Transverse colon (tissue), 4 donors: ENCODE measurements around the gene FN3K. TPM values are rescaled to one million over a fixed set of nuclear protein-coding genes. Genes with fewer than 3 reads are reported as not detected.
A peak's percentile ranks its signal among the peaks of the same experiment; 100 is the strongest.

Source experiments
- DNase-seq: peaks from one replicate; pipeline ENCODE4 v3.0.0-alpha.2; 2019
- H3K27ac ChIP-seq, 4 donors: fragments of 200-600 bp; sonication (generic); 2 replicates each; pipeline ENCODE4 v1.5.1; 2016 to 2018; ENCODE audit warnings: inconsistent platforms in 4 of 4
- H3K27me3 ChIP-seq: fragments of 200-600 bp; sonication (generic); 2 replicates; pipeline ENCODE4 v1.5.1; 2017; ENCODE audit warnings: inconsistent platforms
- H3K36me3 ChIP-seq, 4 donors: fragments of 200-600 bp; sonication (generic); 2 replicates each; pipeline ENCODE4 v1.5.1; 2017 to 2019; ENCODE audit warnings: inconsistent platforms in 4 of 4
- H3K4me1 ChIP-seq, 4 donors: fragments of 200-600 bp; sonication (generic); 2 replicates each; pipeline ENCODE4 v1.5.1; 2017 to 2020; ENCODE audit warnings: inconsistent platforms in 4 of 4
- H3K4me3 ChIP-seq, 4 donors: fragments of 200-600 bp; sonication (generic); 1 replicate in 1 of 4; 2 replicates in 3 of 4; pipeline versions ENCODE4 v1.5.1 to v1.6.1; 2017 to 2019; ENCODE audit warnings: inconsistent platforms in 4 of 4
- H3K9me3 ChIP-seq, 2 donors: fragments of 200-600 bp; sonication (generic); 2 replicates each; pipeline ENCODE4 v1.5.1; 2017 to 2019; ENCODE audit warnings: inconsistent platforms in 2 of 2
- EP300 ChIP-seq: sonication (generic); formaldehyde crosslinking; IDR thresholded peaks from one replicate; pipeline ENCODE4 v1.6.1; 2017; ENCODE audit warnings: antibody characterized with exemption, low read depth
- POLR2A ChIP-seq: fragments of 450-650 bp; IDR thresholded peaks from one replicate; pipeline ENCODE4 v1.6.1; 2016; ENCODE audit warnings: antibody characterized with exemption, mild to moderate bottlenecking, moderate library complexity
- POLR2AphosphoS5 ChIP-seq, 3 donors: sonication (generic); formaldehyde crosslinking; IDR thresholded peaks; one replicate each; pipeline ENCODE4 v1.6.1; 2016; ENCODE audit warnings: antibody characterized with exemption in 3 of 3
- WGBS, 2 donors: methylation state at CpG; one replicate each; pipeline ENCODE4 v1.1.5; 2018; ENCODE audit warnings: low coverage in 1 of 2; 5-methylcytosine and 5-hydroxymethylcytosine counted together
- in situ Hi-C, 4 donors: fragments of 200-750 bp; cut with MboI; loops; one replicate each; pipeline versions ENCODE4 v1.15.0 to v1.15.1; 2017; ENCODE audit warnings: low sequenced_read_pairs in 3 of 4, low pct_ligation_motif_present in 1 of 4, low pct_unique_long_range_greater_than_20kb in 1 of 4
- intact Hi-C: fragments of 100-400 bp; cut with DNase I; formaldehyde crosslinking; loops from one replicate; pipeline ENCODE4 v1.15.1; 2023; ENCODE audit warnings: low total_unique reads
- total RNA-seq, 4 donors: library from RNA; depleted of rRNA; stranded (reverse); fragments of >200 nt; gene quantifications; one replicate each; pipeline ENCODE4 v1.1.0, GENCODE V29; 2016
- TF ChIP-seq, protein P1 (sequence below), 5 experiments: fragments of 200-600 bp in 3 of 5; fragments of 450-650 bp in 2 of 5; sonication (generic) in 3 of 5; IDR thresholded peaks; 1 replicate in 2 of 5; 2 replicates in 3 of 5; pipeline ENCODE4 v1.5.1; 2016 to 2017; ENCODE audit warnings: antibody characterized with exemption in 5 of 5, inconsistent platforms in 3 of 5, mild to moderate bottlenecking in 2 of 5, moderate library complexity in 1 of 5

The FN3K gene
- total RNA-seq, 4 donors from 2014 or later, result 11.2 to 33.0 (median 26.2) TPM

DNA sequence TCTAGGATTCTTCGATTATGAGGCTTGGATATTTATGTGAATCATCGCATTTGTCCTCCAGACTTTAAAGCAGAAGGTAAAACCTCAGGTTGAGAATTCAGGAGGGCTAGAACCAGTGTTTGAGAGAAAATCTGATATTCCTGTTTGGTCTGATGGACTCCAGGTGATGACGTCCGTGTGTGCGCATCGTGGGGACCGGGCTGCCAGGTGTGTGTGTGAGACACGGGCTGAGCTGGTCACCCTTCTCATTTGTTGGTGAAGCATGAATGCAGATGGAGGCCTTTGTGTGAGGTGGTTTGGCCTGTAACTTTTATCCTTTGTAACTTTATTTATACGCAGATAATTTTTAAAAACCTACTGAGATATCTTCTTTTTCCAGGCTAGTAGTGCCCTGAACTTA is 61.6 kb downstream of the FN3K start:
- in situ Hi-C loops (no loop called here), intact Hi-C loops (no loop called here)
- WGBS, 2 donors, result 93 to 94% methylated on average over 3 to 9 of the region's 9 CpGs

DNA sequence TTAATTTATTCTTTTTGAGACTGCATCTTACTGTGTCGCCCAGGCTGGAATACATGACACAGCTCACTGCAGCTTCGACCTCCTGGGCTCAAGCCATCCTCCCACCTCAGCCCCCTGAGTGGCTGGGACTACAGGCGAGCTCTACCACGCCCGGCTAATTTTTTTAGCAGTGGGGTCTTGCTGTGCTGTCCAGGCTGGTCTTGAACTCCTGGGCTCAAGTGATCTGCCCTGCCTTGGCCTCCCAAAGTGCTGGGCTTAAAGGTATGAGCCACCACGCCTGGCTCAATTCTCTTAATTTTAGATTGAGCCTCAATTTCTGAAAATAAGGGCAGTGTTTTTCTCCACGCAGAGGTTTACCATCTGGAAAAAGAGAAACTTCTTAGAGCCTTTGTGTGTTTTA is 63.3 kb downstream of the FN3K start:
- H3K4me1 ChIP-seq, result peaks cover 6 to 22% (median 7%) of the 10 kb centered on the region in 4 donors
- 97 to 100% methylated on average over 1 to 7 of the region's 7 CpGs for WGBS, 2 donors
- no peak overlapping the region for H3K4me3 ChIP-seq
- H3K9me3 ChIP-seq, result no peaks in the 10 kb centered on the region
- H3K27me3 ChIP-seq, result no peaks in the 10 kb centered on the region
- H3K36me3 ChIP-seq, result no peaks in the 10 kb centered on the region
- intact Hi-C loops (no loop called here), in situ Hi-C loops (no loop called here)
- H3K27ac ChIP-seq, result no peak overlapping the region
- DNase-seq, result no peak
- TF ChIP-seq POLR2AphosphoS5 (IDR thresholded peaks at IDR 0.05) (no peak), EP300 (no peak), POLR2A (no peak)
- TF ChIP-seq, protein P1, sequence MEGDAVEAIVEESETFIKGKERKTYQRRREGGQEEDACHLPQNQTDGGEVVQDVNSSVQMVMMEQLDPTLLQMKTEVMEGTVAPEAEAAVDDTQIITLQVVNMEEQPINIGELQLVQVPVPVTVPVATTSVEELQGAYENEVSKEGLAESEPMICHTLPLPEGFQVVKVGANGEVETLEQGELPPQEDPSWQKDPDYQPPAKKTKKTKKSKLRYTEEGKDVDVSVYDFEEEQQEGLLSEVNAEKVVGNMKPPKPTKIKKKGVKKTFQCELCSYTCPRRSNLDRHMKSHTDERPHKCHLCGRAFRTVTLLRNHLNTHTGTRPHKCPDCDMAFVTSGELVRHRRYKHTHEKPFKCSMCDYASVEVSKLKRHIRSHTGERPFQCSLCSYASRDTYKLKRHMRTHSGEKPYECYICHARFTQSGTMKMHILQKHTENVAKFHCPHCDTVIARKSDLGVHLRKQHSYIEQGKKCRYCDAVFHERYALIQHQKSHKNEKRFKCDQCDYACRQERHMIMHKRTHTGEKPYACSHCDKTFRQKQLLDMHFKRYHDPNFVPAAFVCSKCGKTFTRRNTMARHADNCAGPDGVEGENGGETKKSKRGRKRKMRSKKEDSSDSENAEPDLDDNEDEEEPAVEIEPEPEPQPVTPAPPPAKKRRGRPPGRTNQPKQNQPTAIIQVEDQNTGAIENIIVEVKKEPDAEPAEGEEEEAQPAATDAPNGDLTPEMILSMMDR (IDR thresholded peaks at IDR 0.05), result no peak

More for the DNA sequence above, 61.6 kb downstream of the FN3K start:
- H3K9me3 ChIP-seq, result no peaks in the 10 kb centered on the region
- no peaks in the 10 kb centered on the region for H3K36me3 ChIP-seq
- DNase-seq, result no peak
- H3K4me3 ChIP-seq, result no peak overlapping the region
- TF ChIP-seq POLR2AphosphoS5 (IDR thresholded peaks at IDR 0.05) (no peak), POLR2A (no peak), EP300 (no peak)
- TF ChIP-seq, protein P1 (IDR thresholded peaks at IDR 0.05), result no peak
- no peak overlapping the region for H3K27ac ChIP-seq
- no peaks in the 10 kb centered on the region for H3K27me3 ChIP-seq
- peaks cover 6 to 25% (median 8%) of the 10 kb centered on the region in 4 donors for H3K4me1 ChIP-seq

DNA sequence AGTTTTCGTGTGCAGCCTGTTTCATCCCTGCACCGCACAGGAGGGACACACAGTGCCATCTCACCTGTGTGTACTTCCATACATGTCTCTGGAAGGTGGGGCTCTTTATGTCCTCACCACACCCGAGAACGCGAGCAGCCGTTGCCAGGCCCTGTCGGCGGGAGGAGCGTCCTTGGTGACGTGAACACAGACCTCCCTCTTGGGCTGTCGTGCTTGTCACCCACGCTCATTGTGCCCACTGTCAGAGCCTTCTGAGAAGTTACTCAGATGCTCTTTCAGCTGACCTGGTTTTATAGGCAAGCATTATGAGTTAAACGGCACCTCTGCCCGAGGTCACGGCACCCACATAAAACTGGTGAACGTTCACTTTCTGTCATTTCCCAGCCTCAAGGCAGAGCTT is 64.2 kb downstream of the FN3K start:
- 49 to 60% methylated on average over 1 to 16 of the region's 16 CpGs for WGBS, 2 donors
- no peak overlapping the region for H3K4me3 ChIP-seq
- intact Hi-C loops, result no loop called here
- H3K4me1 ChIP-seq, result peaks cover 3 to 13% (median 7%) of the 10 kb centered on the region in 4 donors
- no peak for TF ChIP-seq EP300
- no peak for TF ChIP-seq POLR2A
- TF ChIP-seq, protein P1 (IDR thresholded peaks at IDR 0.05), result no peak
- H3K27me3 ChIP-seq, result no peaks in the 10 kb centered on the region
- H3K27ac ChIP-seq, result peak overlapping the region in 1 of 4 donors; percentile 4
- no peaks in the 10 kb centered on the region for H3K36me3 ChIP-seq
- H3K9me3 ChIP-seq, result no peaks in the 10 kb centered on the region
- DNase-seq, result peak; percentile 74
- in situ Hi-C loops, result no loop called here

Other genes starting within 250 kb of the FN3K start
- 100 to 1,000 TPM in 2 of 4 donors, 10 to 100 TPM in 2; 41.2 to 216 (median 106) TPM for gene FOXK2, start 215.9 kb upstream of the FN3K start, total RNA-seq
- 100 to 1,000 TPM in 1 of 4 donors, 10 to 100 TPM in 3; 68.1 to 108 (median 83.6) TPM for gene WDR45B, start 87.2 kb upstream of the FN3K start, total RNA-seq
- 10 to 100 TPM; 26.5 to 83.0 (median 59.6) TPM for gene RAB40B, start 36.9 kb upstream of the FN3K start, total RNA-seq
- 10 to 100 TPM; 16.3 to 39.6 (median 26.8) TPM for gene FN3KRP, start 18.9 kb upstream of the FN3K start, total RNA-seq
- 100 to 1,000 TPM in 1 of 4 donors, 10 to 100 TPM in 3; 38.6 to 104 (median 39.8) TPM for gene TBCD, start 16.4 kb downstream of the FN3K start, total RNA-seq
- gene ZNF750, start 104.4 kb downstream of the FN3K start, total RNA-seq, result not detected